GM18499 (cell line): ENCODE measurements around the gene ARL17B.
"Not testable (repeated sequence)": the region's sequence is repeated elsewhere in the genome, so short reads cannot be mapped to it uniquely, and the experiment has no call there.

Experiments
- ATAC-seq: cut with Tn5 transposase; IDR thresholded peaks from one replicate; pipeline ENCODE4 v1.9.1; 2021; ENCODE audit warnings: moderate number of reproducible peaks; ENCODE audit not compliant: insufficient read depth, unreplicated experiment

The ARL17B gene

GRCh38 chr17:46254215-46254614, 107.4 kb downstream of the ARL17B start:
- ATAC-seq, result not testable (repeated sequence)

GRCh38 chr17:46253722-46254121, 107.8 kb downstream of the ARL17B start:
- not testable (repeated sequence) for ATAC-seq

GRCh38 chr17:46252804-46253203, 108.8 kb downstream of the ARL17B start:
- not testable (repeated sequence) for ATAC-seq

- not testable (repeated sequence) for ATAC-seq
These were observed 112.4 kb downstream of the ARL17B start for GRCh38 chr17:46249153-46249552.

GRCh38 chr17:46244949-46245768, 116.4 kb downstream of the ARL17B start:
- not testable (repeated sequence) for ATAC-seq

- ATAC-seq, result not testable (repeated sequence)
These were observed 117.1 kb downstream of the ARL17B start for GRCh38 chr17:46244339-46244913.

- not testable (repeated sequence) for ATAC-seq
These were observed 117.6 kb downstream of the ARL17B start for GRCh38 chr17:46243928-46244327.

- ATAC-seq, result not testable (repeated sequence)
These were observed 118.1 kb downstream of the ARL17B start for GRCh38 chr17:46243505-46243904.

- ATAC-seq, result not testable (repeated sequence)
These were observed 130.2 kb downstream of the ARL17B start for GRCh38 chr17:46231359-46231758.

- peak; percentile 90 for ATAC-seq
These were observed 136.2 kb downstream of the ARL17B start for GRCh38 chr17:46225274-46225794.

- ATAC-seq, result not testable (repeated sequence)
These were observed 136.7 kb downstream of the ARL17B start for GRCh38 chr17:46224864-46225263.
